K562 (cell line): Measurements from ENCODE around the gene PDIA4. TPM values are rescaled to one million over a fixed set of nuclear protein-coding genes. Genes with fewer than 3 reads are reported as not detected.
A peak's percentile ranks its signal among the peaks of the same experiment; 100 is the strongest.

Source experiments
- CAMTA2 ChIP-seq: fragments of 250-450 bp; sonication (Bioruptor Pico); conservative IDR thresholded peaks from 2 replicates; pipeline ENCODE4 v1.5.1; 2022
- CBX2 ChIP-seq: fragments of 200-600 bp; sonication (generic); IDR thresholded peaks from one replicate; pipeline ENCODE4 v1.6.1; 2012; ENCODE audit warnings: mild to moderate bottlenecking, low read length, inconsistent platforms; ENCODE audit not compliant: insufficient read depth, poor library complexity, severe bottlenecking
- E2F6 ChIP-seq, 2 experiments: IDR thresholded peaks; 2 replicates each; pipeline ENCODE4 v1.6.1; 2011; ENCODE audit warnings: borderline replicate concordance in 1 of 2, control low read depth in 1 of 2, low read depth in 1 of 2, low read length in 1 of 2, mild to moderate bottlenecking in 1 of 2, mixed read lengths in 1 of 2, moderate library complexity in 1 of 2; ENCODE audit not compliant: insufficient read depth in 1 of 2, insufficient read length in 1 of 2, poor library complexity in 1 of 2, severe bottlenecking in 1 of 2; ENCODE audit errors: extremely low read depth in 1 of 2
- FIP1L1 ChIP-seq: fragments of 200-400 bp; formaldehyde crosslinking; IDR thresholded peaks from 2 replicates; pipeline ENCODE4 v1.6.1; 2018; ENCODE audit warnings: mild to moderate bottlenecking, low read depth, low read length; ENCODE audit not compliant: poor library complexity, severe bottlenecking
- FOXK1 ChIP-seq: sonication (generic); formaldehyde crosslinking; IDR thresholded peaks from 2 replicates; pipeline ENCODE4 v1.8.0; 2022; ENCODE audit warnings: missing genetic modification reagents, mild to moderate bottlenecking, borderline replicate concordance
- GTF2E2 ChIP-seq: fragments of 200-800 bp; sonication (Bioruptor generic); IDR thresholded peaks from 2 replicates; pipeline ENCODE4 v1.6.1; 2016; ENCODE audit warnings: missing genetic modification characterization, missing compliant biosample characterization
- ILF3 ChIP-seq: fragments of 450-650 bp; IDR thresholded peaks from 2 replicates; pipeline ENCODE4 v1.6.1; 2018; ENCODE audit warnings: antibody characterized with exemption, mild to moderate bottlenecking, moderate library complexity, borderline replicate concordance
- KLF6 ChIP-seq: fragments of 250-450 bp; sonication (Bioruptor Pico); IDR thresholded peaks from 2 replicates; pipeline ENCODE4 v1.4.0; 2020; ENCODE audit warnings: mild to moderate bottlenecking, moderate library complexity, borderline replicate concordance
- MEIS2 ChIP-seq: fragments of 450-650 bp; IDR thresholded peaks from 2 replicates; pipeline ENCODE4 v1.6.1; 2014; ENCODE audit warnings: mild to moderate bottlenecking; ENCODE audit not compliant: partially characterized antibody
- NCOR1 ChIP-seq: fragments of 450-650 bp; IDR thresholded peaks from 2 replicates; pipeline ENCODE4 v1.6.1; 2016; ENCODE audit warnings: mild to moderate bottlenecking, moderate library complexity
- NONO ChIP-seq, 2 experiments: fragments of 200-400 bp in 1 of 2; fragments of 450-650 bp in 1 of 2; formaldehyde crosslinking in 1 of 2; IDR thresholded peaks; 2 replicates each; pipeline ENCODE4 v1.6.1; 2017; ENCODE audit warnings: low read depth in 2 of 2, mild to moderate bottlenecking in 2 of 2, moderate library complexity in 2 of 2, low read length in 1 of 2
- NR2C1 ChIP-seq, 2 experiments: fragments of 450-650 bp; IDR thresholded peaks; 2 replicates each; pipeline ENCODE4 v1.6.1; 2017; ENCODE audit warnings: mild to moderate bottlenecking in 2 of 2, antibody characterized with exemption in 1 of 2, inconsistent platforms in 1 of 2, missing compliant biosample characterization in 1 of 2, missing genetic modification characterization in 1 of 2
- PRDM10 ChIP-seq: fragments of 450-650 bp; IDR thresholded peaks from 2 replicates; pipeline ENCODE4 v1.6.1; 2018; ENCODE audit not compliant: partially characterized antibody
- RAD21 ChIP-seq, 2 experiments: fragments of 250-450 bp in 1 of 2; fragments of 450-650 bp in 1 of 2; sonication (Bioruptor Pico) in 1 of 2; formaldehyde crosslinking in 1 of 2; IDR thresholded peaks in 1 of 2; conservative IDR thresholded peaks in 1 of 2; 2 replicates each; pipeline versions ENCODE4 v1.4.0 to v1.8.0; 2020 to 2022; ENCODE audit warnings: mild to moderate bottlenecking in 2 of 2, moderate library complexity in 1 of 2
- RCOR1 ChIP-seq, 2 experiments: IDR thresholded peaks; 2 replicates each; pipeline ENCODE4 v1.6.1; 2012; ENCODE audit warnings: low read depth in 2 of 2, low read length in 2 of 2, borderline replicate concordance in 1 of 2, improper control_type of control experiment in 1 of 2
- THAP7 ChIP-seq: fragments of 250-450 bp; sonication (Bioruptor Pico); IDR thresholded peaks from 2 replicates; pipeline ENCODE4 v1.5.0; 2021
- THRB ChIP-seq: fragments of 450-650 bp; formaldehyde crosslinking; conservative IDR thresholded peaks from 2 replicates; pipeline ENCODE4 v1.4.0; 2022; ENCODE audit warnings: mild to moderate bottlenecking, missing genetic modification characterization
- ZFP30 ChIP-seq: fragments of 250-450 bp; sonication (Bioruptor Pico); IDR thresholded peaks from 2 replicates; pipeline ENCODE4 v1.8.0; 2022; ENCODE audit warnings: moderate library complexity, mild to moderate bottlenecking, inconsistent platforms, borderline replicate concordance
- ZSCAN32 ChIP-seq: fragments of 450-650 bp; formaldehyde crosslinking; IDR thresholded peaks from 2 replicates; pipeline ENCODE4 v1.4.0; 2020; ENCODE audit warnings: mild to moderate bottlenecking, moderate library complexity
- polyA plus RNA-seq, 8 experiments: library from polyadenylated mRNA; depleted of rRNA in 4 of 8; stranded (reverse) in 5 of 8; unstranded in 3 of 8; fragments of >200 nt; fragmentation: Nextera tagmentation in 2 of 8; fragmentation: Illumina TruSeq in 1 of 8; extraction: Ambion mirVana in 2 of 8; extraction: Trizol in 1 of 8; gene quantifications; 2 replicates each; pipeline versions ENCODE4 v1.2.1 to v1.2.3, GENCODE V29; 2011 to 2014; ENCODE audit warnings: inconsistent platforms in 1 of 8, missing spikeins in 1 of 8
- total RNA-seq, 7 experiments: library from RNA; depleted of rRNA in 6 of 7; stranded (reverse); fragments of >200 nt in 6 of 7; fragmentation: Illumina TruSeq in 2 of 7; extraction: Trizol in 2 of 7; gene quantifications; 2 replicates each; pipeline versions ENCODE4 v1.2.1 to v1.2.3, GENCODE V29; 2011 to 2021; ENCODE audit warnings: low replicate concordance in 1 of 7

PDIA4 gene
- total and polyA plus RNA-seq, 9 of the 15 experiments (the other 6 are each of a cell fraction or from before 2014, with no cell fraction given), result 9.1 to 175 (median 146) TPM

- TF ChIP-seq E2F6 (IDR thresholded peaks at IDR 0.05; ENCODE audit: borderline replicate concordance in 1 of 2, extremely low read depth in 1 of 2, insufficient read depth in 1 of 2, insufficient read length in 1 of 2, low read depth in 1 of 2, low read length in 1 of 2, poor library complexity in 1 of 2, severe bottlenecking in 1 of 2) (no peak), NCOR1 (peak; percentile 37; the same call in 1 of the 2 replicates), ZFP30 (CRISPR knock-in tag) (no peak), NR2C1 (IDR thresholded peaks at IDR 0.05) (no peak), NR2C1 (tag; IDR thresholded peaks at IDR 0.05) (no peak), PRDM10 (no peak), THAP7 (no peak), FIP1L1 (no peak), CAMTA2 (CRISPR knock-in tag) (no peak), MEIS2 (no peak), FOXK1 (CRISPR knock-in tag) (no peak), ILF3 (peak; percentile 96; the same call in 1 of the 2 replicates), ZSCAN32 (CRISPR knock-in tag) (no peak), GTF2E2 (tag) (peak; percentile 64; the same call in 1 of the 2 replicates), KLF6 (CRISPR knock-in tag) (no peak), RCOR1 (IDR thresholded peaks at IDR 0.05; ENCODE audit: borderline replicate concordance in 1 of 2, low read depth in 2 of 2, low read length in 2 of 2) (no peak), NONO (IDR thresholded peaks at IDR 0.05; ENCODE audit: low read depth in 2 of 2, low read length in 1 of 2) (0 out of 4 replicates have a peak, but pooled peaks of 1 of the 2 experiments have one; percentile 95), CBX2 (no peak), RAD21 (CRISPR knock-in tag; conservative IDR thresholded peaks at IDR 0.05 in 1 of 2, IDR thresholded peaks at IDR 0.05 in 1 of 2) (no peak), THRB (CRISPR knock-in tag) (0 out of 2 replicates have a peak, but pooled peaks have one; percentile 39)
Measured at GRCh38 chr7:149027611-149028345, 527 bp downstream of the PDIA4 start (continued).
